HepG2 (cell line): Measurements from ENCODE around the gene ISG20L2. TPM values are rescaled to one million over a fixed set of nuclear protein-coding genes. Genes with fewer than 3 reads are reported as not detected.
A peak's percentile ranks its signal among the peaks of the same experiment; 100 is the strongest.

Experiments
- ARNTL ChIP-seq: sonication (generic); formaldehyde crosslinking; IDR thresholded peaks from 2 replicates; pipeline ENCODE4 v1.4.0; 2020; ENCODE audit warnings: mild to moderate bottlenecking, missing genetic modification reagents
- BORCS8-MEF2B ChIP-seq: sonication (generic); formaldehyde crosslinking; IDR thresholded peaks from 2 replicates; pipeline ENCODE4 v1.8.0; 2022; ENCODE audit warnings: mild to moderate bottlenecking, missing genetic modification reagents
- CENPT ChIP-seq: sonication (generic); formaldehyde crosslinking; IDR thresholded peaks from 2 replicates; pipeline ENCODE4 v1.8.0; 2022; ENCODE audit warnings: low read depth, mild to moderate bottlenecking, moderate library complexity, missing genetic modification reagents
- DBP ChIP-seq: sonication (generic); formaldehyde crosslinking; IDR thresholded peaks from 2 replicates; pipeline ENCODE4 v1.4.0; 2020; ENCODE audit warnings: missing genetic modification reagents; ENCODE audit errors: not compliant biosample characterization
- HMGXB4 ChIP-seq, 2 experiments: sonication (generic) in 1 of 2; formaldehyde crosslinking in 1 of 2; IDR thresholded peaks; 2 replicates each; pipeline versions ENCODE4 v1.4.0 to v1.6.1; 2018 to 2020; ENCODE audit warnings: missing genetic modification reagents in 2 of 2, borderline replicate concordance in 1 of 2, low read depth in 1 of 2, mild to moderate bottlenecking in 1 of 2, missing biosample characterization in 1 of 2
- MIER3 ChIP-seq: IDR thresholded peaks from 2 replicates; pipeline ENCODE4 v1.6.1; 2016; ENCODE audit warnings: missing compliant biosample characterization, borderline replicate concordance
- NRL ChIP-seq: sonication (generic); formaldehyde crosslinking; IDR thresholded peaks from 2 replicates; pipeline ENCODE4 v1.5.0; 2020; ENCODE audit warnings: missing genetic modification reagents, mild to moderate bottlenecking, moderate library complexity, borderline replicate concordance
- PRPF4 ChIP-seq: fragments of 200-400 bp; formaldehyde crosslinking; IDR thresholded peaks from 2 replicates; pipeline ENCODE4 v1.6.1; 2016; ENCODE audit warnings: low read length, low read depth; ENCODE audit not compliant: poor library complexity, severe bottlenecking
- SIN3A ChIP-seq: IDR thresholded peaks from 2 replicates; pipeline ENCODE4 v1.6.1; 2011; ENCODE audit warnings: low read depth, mild to moderate bottlenecking, control low read depth, low read length, borderline replicate concordance
- SKI ChIP-seq: fragments of 450-650 bp; IDR thresholded peaks from one replicate; pipeline ENCODE4 v1.6.1; 2018; ENCODE audit warnings: mild to moderate bottlenecking; ENCODE audit not compliant: partially characterized antibody
- TBX2 ChIP-seq: sonication (generic); formaldehyde crosslinking; IDR thresholded peaks from 2 replicates; pipeline ENCODE4 v1.5.0; 2020; ENCODE audit warnings: missing genetic modification reagents, mild to moderate bottlenecking, borderline replicate concordance
- TEAD3 ChIP-seq: optimal IDR thresholded peaks from 2 replicates; pipeline ENCODE3; 2016; ENCODE audit warnings: borderline replicate concordance
- THRA ChIP-seq: sonication (generic); formaldehyde crosslinking; IDR thresholded peaks from 2 replicates; pipeline ENCODE4 v1.4.0; 2020; ENCODE audit warnings: missing genetic modification reagents, borderline replicate concordance
- ZFP41 ChIP-seq: sonication (generic); formaldehyde crosslinking; IDR thresholded peaks from 2 replicates; pipeline ENCODE4 v1.4.0; 2020; ENCODE audit warnings: mild to moderate bottlenecking, missing genetic modification reagents, borderline replicate concordance
- ZNF292 ChIP-seq: sonication (generic); formaldehyde crosslinking; IDR thresholded peaks from 2 replicates; pipeline ENCODE4 v1.8.1; 2022; ENCODE audit warnings: mild to moderate bottlenecking, low read depth, missing genetic modification reagents, borderline replicate concordance
- ZNF563 ChIP-seq: sonication (generic); formaldehyde crosslinking; IDR thresholded peaks from 2 replicates; pipeline ENCODE4 v1.8.0; 2022; ENCODE audit warnings: mild to moderate bottlenecking, moderate library complexity, missing genetic modification reagents
- ZSCAN5A ChIP-seq: sonication (generic); formaldehyde crosslinking; IDR thresholded peaks from 2 replicates; pipeline ENCODE4 v1.8.0; 2022; ENCODE audit warnings: mild to moderate bottlenecking, missing genetic modification reagents, borderline replicate concordance
- polyA plus RNA-seq, 8 experiments: library from polyadenylated mRNA; depleted of rRNA in 3 of 8; stranded (reverse) in 7 of 8; unstranded in 1 of 8; fragments of >200 nt; fragmentation: Illumina TruSeq in 4 of 8; extraction: Trizol in 4 of 8; gene quantifications; 2 replicates each; pipeline versions ENCODE4 v1.2.1 to v1.2.3, GENCODE V29; 2011 to 2016; ENCODE audit warnings: low read depth in 4 of 8, missing spikeins in 1 of 8, mixed read lengths in 1 of 8; ENCODE audit not compliant: insufficient read depth in 1 of 8
- total RNA-seq, 5 experiments: library from RNA; depleted of rRNA; stranded (reverse); fragments of >200 nt; fragmentation: Illumina TruSeq; extraction: Trizol; gene quantifications; 2 replicates each; pipeline ENCODE4 v1.2.3, GENCODE V29; 2016; ENCODE audit warnings: low read depth in 1 of 5
- TF ChIP-seq, protein P1 (sequence below): sonication (generic); formaldehyde crosslinking; IDR thresholded peaks from 2 replicates; pipeline ENCODE4 v1.9.0; 2021; ENCODE audit warnings: missing genetic modification reagents, mild to moderate bottlenecking, borderline replicate concordance
- TF ChIP-seq, protein P2 (sequence below): sonication (generic); formaldehyde crosslinking; IDR thresholded peaks from 2 replicates; pipeline ENCODE4 v1.4.0; 2020; ENCODE audit warnings: mild to moderate bottlenecking, missing genetic modification reagents

Gene ISG20L2
- total and polyA plus RNA-seq, 2 of the 13 experiments (the other 11 are each of a cell fraction or from before 2014, with no cell fraction given), result 19.8 to 21.3 TPM

DNA sequence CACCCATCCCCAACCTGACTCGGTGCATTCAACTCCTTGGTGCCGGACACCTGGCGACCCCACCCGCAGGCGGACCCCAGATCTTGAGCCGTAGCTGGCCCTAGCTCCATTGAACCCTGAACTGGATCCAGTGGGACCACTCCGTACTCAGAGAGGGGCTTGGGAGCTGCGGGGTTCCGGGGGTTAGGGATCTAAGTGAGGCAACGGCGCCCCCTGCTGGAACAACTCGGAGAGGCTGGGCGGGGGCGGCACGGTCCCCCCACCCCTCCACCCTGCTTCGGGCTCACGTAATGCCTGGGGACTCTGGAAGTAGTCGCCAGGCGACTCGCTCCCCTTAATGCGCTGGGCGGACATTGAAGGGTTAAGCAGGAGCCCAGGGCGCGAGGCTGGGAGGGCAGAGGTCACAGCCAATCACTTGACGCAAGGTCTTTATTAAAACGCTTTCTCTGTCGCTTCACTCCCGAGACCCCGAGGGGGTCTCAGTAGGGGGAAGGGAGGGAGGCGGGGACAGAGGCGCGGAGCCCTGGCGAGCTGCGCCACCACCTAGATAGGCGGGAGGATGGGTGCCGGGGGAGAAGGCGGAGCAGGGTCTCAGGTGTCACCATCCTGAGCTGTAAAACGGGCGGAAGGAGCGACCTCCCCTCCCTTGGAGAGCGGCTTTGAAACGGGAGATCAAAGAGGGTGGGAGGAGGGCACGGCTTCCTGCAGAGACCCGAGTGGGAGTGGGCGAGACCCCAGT is 22.5 kb downstream of the ISG20L2 start (continued):
- no peak for TF ChIP-seq ZSCAN5A (CRISPR knock-in tag)
- TF ChIP-seq SIN3A, result no peak
- peak; percentile 64; the same call in 1 of the 2 replicates for TF ChIP-seq ZNF563
- peak; percentile 6 for TF ChIP-seq TEAD3 (CRISPR knock-in tag)
- no peak for TF ChIP-seq ZFP41 (CRISPR knock-in tag)
- no peak for TF ChIP-seq DBP (CRISPR knock-in tag)
- no peak for TF ChIP-seq MIER3 (CRISPR knock-in tag)
- no peak for TF ChIP-seq BORCS8-MEF2B (CRISPR knock-in tag)
- no peak for TF ChIP-seq THRA
- TF ChIP-seq CENPT (CRISPR knock-in tag), result no peak
- TF ChIP-seq, protein P1, sequence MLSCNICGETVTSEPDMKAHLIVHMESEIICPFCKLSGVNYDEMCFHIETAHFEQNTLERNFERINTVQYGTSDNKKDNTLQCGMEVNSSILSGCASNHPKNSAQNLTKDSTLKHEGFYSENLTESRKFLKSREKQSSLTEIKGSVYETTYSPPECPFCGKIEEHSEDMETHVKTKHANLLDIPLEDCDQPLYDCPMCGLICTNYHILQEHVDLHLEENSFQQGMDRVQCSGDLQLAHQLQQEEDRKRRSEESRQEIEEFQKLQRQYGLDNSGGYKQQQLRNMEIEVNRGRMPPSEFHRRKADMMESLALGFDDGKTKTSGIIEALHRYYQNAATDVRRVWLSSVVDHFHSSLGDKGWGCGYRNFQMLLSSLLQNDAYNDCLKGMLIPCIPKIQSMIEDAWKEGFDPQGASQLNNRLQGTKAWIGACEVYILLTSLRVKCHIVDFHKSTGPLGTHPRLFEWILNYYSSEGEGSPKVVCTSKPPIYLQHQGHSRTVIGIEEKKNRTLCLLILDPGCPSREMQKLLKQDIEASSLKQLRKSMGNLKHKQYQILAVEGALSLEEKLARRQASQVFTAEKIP (CRISPR knock-in tag), result no peak
- TF ChIP-seq NRL, result no peak
- no peak; a peak in 1 of 4 replicates for TF ChIP-seq HMGXB4 (CRISPR knock-in tag; IDR thresholded peaks at IDR 0.05; ENCODE audit: borderline replicate concordance in 1 of 2, low read depth in 1 of 2)
- no peak for TF ChIP-seq ZNF292
- TF ChIP-seq, protein P2, sequence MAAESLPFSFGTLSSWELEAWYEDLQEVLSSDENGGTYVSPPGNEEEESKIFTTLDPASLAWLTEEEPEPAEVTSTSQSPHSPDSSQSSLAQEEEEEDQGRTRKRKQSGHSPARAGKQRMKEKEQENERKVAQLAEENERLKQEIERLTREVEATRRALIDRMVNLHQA (CRISPR knock-in tag), result no peak
- no peak for TF ChIP-seq PRPF4
- TF ChIP-seq SKI, result no peak
- no peak for TF ChIP-seq ARNTL (CRISPR knock-in tag)
- TF ChIP-seq TBX2 (CRISPR knock-in tag), result peak; percentile 18; the same call in 1 of the 2 replicates
